ENCODE data around the gene SUPT7L. TPM values are rescaled to one million over a fixed set of nuclear protein-coding genes. Genes with fewer than 3 reads are reported as not detected.

SUPT7L gene
- polyA plus RNA-seq, 1 donor (not counting 4 experiments of a cell fraction or from before 2014, with no cell fraction given), result 39.8 TPM

GRCh38 chr2:27664154-27664574 lies 750 bp upstream of the SUPT7L start:
- H3K9me3 ChIP-seq (ENCODE audit: control insufficient read depth, low read depth, low read length), result no peaks in the 10 kb centered on the region
- TF ChIP-seq EZH2 (IDR thresholded peaks at IDR 0.05; ENCODE audit: low read length), result no peak
- TF ChIP-seq CTCF (optimal IDR thresholded peaks at IDR 0.05 in 1 of 3, IDR thresholded peaks at IDR 0.05 in 1 of 3, conservative IDR thresholded peaks at IDR 0.05 in 1 of 3; ENCODE audit: extremely low read depth in 1 of 3, insufficient read depth in 2 of 3, low read length in 3 of 3), result peak in 1 of 3 experiments; percentile 5

GRCh38 chr2:27661371-27661770 lies 2.0 kb downstream of the SUPT7L start:
- H3K4me1 ChIP-seq (ENCODE audit: control insufficient read depth, extremely low read depth, insufficient read depth, low read length), result peaks cover 17% of the 10 kb centered on the region
- H3K9ac ChIP-seq (ENCODE audit: control insufficient read depth, extremely low read depth, insufficient read depth, low read length), result no peak overlapping the region
- H3K9me1 ChIP-seq (ENCODE audit: control insufficient read depth, extremely low read depth, insufficient read depth, low read length), result no peaks in the 10 kb centered on the region
- FAIRE-seq, result no peak
- H3K79me2 ChIP-seq (ENCODE audit: control insufficient read depth, insufficient read depth, low read length), result peaks cover 40% of the 10 kb centered on the region
- no peak overlapping the region for H2AFZ ChIP-seq (ENCODE audit: control insufficient read depth, low read length)
- no peak overlapping the region for H3K27ac ChIP-seq (ENCODE audit: control insufficient read depth, insufficient read depth, low read length)
- TF ChIP-seq EZH2 (IDR thresholded peaks at IDR 0.05; ENCODE audit: low read length) (no peak), CTCF (optimal IDR thresholded peaks at IDR 0.05 in 1 of 3, IDR thresholded peaks at IDR 0.05 in 1 of 3, conservative IDR thresholded peaks at IDR 0.05 in 1 of 3; ENCODE audit: extremely low read depth in 1 of 3, insufficient read depth in 2 of 3, low read length in 3 of 3) (no peak)
- no peaks in the 10 kb centered on the region for H3K9me3 ChIP-seq (ENCODE audit: control insufficient read depth, low read depth, low read length)
- DNase-seq (ENCODE audit: low read depth, low spot score), result no peak
- no peak overlapping the region for H3K4me3 ChIP-seq (ENCODE audit: control insufficient read depth in 2 of 3, extremely low read depth in 1 of 3, insufficient read depth in 2 of 3, low read depth in 1 of 3, low read length in 3 of 3)
- no peaks in the 10 kb centered on the region for H3K27me3 ChIP-seq (ENCODE audit: control insufficient read depth, extremely low read depth, insufficient read depth, low read length)
- dilution Hi-C loops (cut with MboI; ENCODE audit: extremely low pct_ligation_motif_present, low sequenced_read_pairs), result no loop called here
- no peak overlapping the region for H3K4me2 ChIP-seq (ENCODE audit: control insufficient read depth, extremely low read depth, insufficient read depth, low read depth, low read length)
- no peaks in the 10 kb centered on the region for H4K20me1 ChIP-seq (ENCODE audit: control insufficient read depth, extremely low read depth, insufficient read depth, low read length)
- peaks cover 13 to 22% of the 10 kb centered on the region in 2 experiments for H3K36me3 ChIP-seq (ENCODE audit: control insufficient read depth in 2 of 2, extremely low read depth in 1 of 2, insufficient read depth in 2 of 2, low read length in 2 of 2)

More at GRCh38 chr2:27664154-27664574, 750 bp upstream of the SUPT7L start:
- Histone ChIP-seq H4K20me1 (ENCODE audit: control insufficient read depth, extremely low read depth, insufficient read depth, low read length) (no peaks in the 10 kb centered on the region), H3K9me1 (ENCODE audit: control insufficient read depth, extremely low read depth, insufficient read depth, low read length) (no peaks in the 10 kb centered on the region), H3K27ac (ENCODE audit: control insufficient read depth, insufficient read depth, low read length) (peak overlapping the region; percentile 96), H3K4me2 (ENCODE audit: control insufficient read depth, extremely low read depth, insufficient read depth, low read depth, low read length) (peak overlapping the region; percentile 95), H3K36me3 (ENCODE audit: control insufficient read depth in 2 of 2, extremely low read depth in 1 of 2, insufficient read depth in 2 of 2, low read length in 2 of 2) (peaks cover 18 to 27% of the 10 kb centered on the region in 2 experiments), H3K79me2 (ENCODE audit: control insufficient read depth, insufficient read depth, low read length) (peaks cover 38% of the 10 kb centered on the region), H3K4me1 (ENCODE audit: control insufficient read depth, extremely low read depth, insufficient read depth, low read length) (peaks cover 19% of the 10 kb centered on the region), H3K27me3 (ENCODE audit: control insufficient read depth, extremely low read depth, insufficient read depth, low read length) (no peaks in the 10 kb centered on the region), H3K4me3 (ENCODE audit: control insufficient read depth in 2 of 3, extremely low read depth in 1 of 3, insufficient read depth in 2 of 3, low read depth in 1 of 3, low read length in 3 of 3) (peak overlapping the region; percentile 95 to 97 (median 96)), H3K9ac (ENCODE audit: control insufficient read depth, extremely low read depth, insufficient read depth, low read length) (peak overlapping the region; percentile 96), H2AFZ (ENCODE audit: control insufficient read depth, low read length) (peak overlapping the region; percentile 100)
- FAIRE-seq (no peak), DNase-seq (ENCODE audit: low read depth, low spot score) (no peak)
- dilution Hi-C loops (cut with MboI; ENCODE audit: extremely low pct_ligation_motif_present, low sequenced_read_pairs), result no loop called here

Data from keratinocyte (primary cell).